Neural cell (in vitro differentiated cells): ENCODE results near the gene ARMC12. TPM values are rescaled to one million over a fixed set of nuclear protein-coding genes. Genes with fewer than 3 reads are reported as not detected.

Experiments used
- H2AFZ ChIP-seq: fragments of 200-600, 300-800 bp; sonication (generic), shearing (Covaris generic); 2 replicates; pipeline ENCODE4 v1.6.0; 2014; ENCODE audit warnings: low read depth, mild to moderate bottlenecking, antibody characterized with exemption, low read length, moderate library complexity
- H3F3A ChIP-seq: fragments of 200-600 bp; shearing (Covaris generic); 2 replicates; pipeline ENCODE4 v1.6.1; 2016; ENCODE audit warnings: mild to moderate bottlenecking, moderate library complexity, mixed read lengths, antibody characterized with exemption, low read length; ENCODE audit not compliant: insufficient read depth, poor library complexity, severe bottlenecking
- H3K27ac ChIP-seq: fragments of 200-600, 300-800 bp; sonication (generic), shearing (Covaris generic); 2 replicates; pipeline ENCODE4 v1.5.1; 2014; ENCODE audit warnings: mild to moderate bottlenecking, low read length, moderate library complexity
- H3K27me3 ChIP-seq: fragments of 300-800, 200-600 bp; sonication (generic), shearing (Covaris generic); 2 replicates; pipeline ENCODE4 v1.6.0; 2014; ENCODE audit warnings: mild to moderate bottlenecking, low read depth, low read length, moderate library complexity; ENCODE audit not compliant: insufficient read depth
- H3K36me3 ChIP-seq: fragments of 300-800, 200-600 bp; sonication (generic), shearing (Covaris generic); 2 replicates; pipeline ENCODE4 v1.5.1; 2014; ENCODE audit warnings: mild to moderate bottlenecking, antibody characterized with exemption, low read length, moderate library complexity; ENCODE audit not compliant: insufficient read depth
- H3K4me2 ChIP-seq: fragments of 300-800, 200-600 bp; sonication (generic), shearing (Covaris generic); 2 replicates; pipeline ENCODE4 v1.6.0; 2014; ENCODE audit warnings: mild to moderate bottlenecking, low read length
- H3K4me3 ChIP-seq: fragments of 300-800, 200-600 bp; sonication (generic), shearing (Covaris generic); 2 replicates; pipeline ENCODE4 v1.5.1; 2014; ENCODE audit warnings: mild to moderate bottlenecking, low read length, moderate library complexity
- H3K79me2 ChIP-seq: fragments of 200-600 bp; shearing (Covaris generic); replicated peaks from 2 replicates; pipeline ENCODE4 v1.6.0; 2014; ENCODE audit warnings: mild to moderate bottlenecking, low read length, moderate library complexity; ENCODE audit not compliant: insufficient read depth
- H3K9ac ChIP-seq: fragments of 300-800, 200-600 bp; sonication (generic), shearing (Covaris generic); 2 replicates; pipeline ENCODE4 v1.6.1; 2016; ENCODE audit warnings: mild to moderate bottlenecking, low read length, mixed read lengths
- H3K9me2 ChIP-seq: fragments of 200-600 bp; shearing (Covaris generic); 2 replicates; pipeline ENCODE4 v1.6.1; 2016; ENCODE audit warnings: mild to moderate bottlenecking, low read length, mixed read lengths; ENCODE audit not compliant: insufficient read depth
- H3K9me3 ChIP-seq: fragments of 200-600, 300-800 bp; sonication (generic), shearing (Covaris generic); 2 replicates; pipeline ENCODE4 v1.6.1; 2016; ENCODE audit warnings: mild to moderate bottlenecking, mixed run types, low read length, moderate library complexity, mixed read lengths
- H4K20me1 ChIP-seq: fragments of 200-600 bp; shearing (Covaris generic); 2 replicates; pipeline ENCODE4 v1.6.1; 2016; ENCODE audit warnings: mild to moderate bottlenecking, mixed run types; ENCODE audit not compliant: insufficient read depth
- CTCF ChIP-seq: fragments of 450-650 bp; IDR thresholded peaks from 2 replicates; pipeline ENCODE4 v1.5.1; 2014; ENCODE audit warnings: antibody characterized with exemption, mild to moderate bottlenecking, moderate library complexity; ENCODE audit not compliant: poor library complexity, severe bottlenecking
- EP300 ChIP-seq: fragments of 450-650 bp; conservative IDR thresholded peaks from 2 replicates; pipeline ENCODE4 v1.6.1; 2014; ENCODE audit warnings: antibody characterized with exemption, mild to moderate bottlenecking, moderate library complexity; ENCODE audit not compliant: poor library complexity, severe bottlenecking
- EZH2 ChIP-seq: fragments of 200-600, 300-800 bp; shearing (Covaris generic), sonication (generic); IDR thresholded peaks from 2 replicates; pipeline ENCODE4 v1.6.1; 2014; ENCODE audit warnings: antibody characterized with exemption, low read length, borderline replicate concordance, mild to moderate bottlenecking; ENCODE audit not compliant: insufficient read depth, poor library complexity, severe bottlenecking
- MXI1 ChIP-seq: fragments of 450-650 bp; conservative IDR thresholded peaks from 2 replicates; pipeline ENCODE4 v1.6.1; 2014; ENCODE audit warnings: antibody characterized with exemption, mild to moderate bottlenecking; ENCODE audit not compliant: poor library complexity, severe bottlenecking
- POLR2AphosphoS5 ChIP-seq: IDR thresholded peaks from 2 replicates; pipeline ENCODE4 v1.6.1; 2012
- RAD21 ChIP-seq: fragments of 450-650 bp; conservative IDR thresholded peaks from 2 replicates; pipeline ENCODE4 v1.6.1; 2014; ENCODE audit warnings: antibody characterized with exemption, mild to moderate bottlenecking, moderate library complexity
- SMC3 ChIP-seq: fragments of 450-650 bp; conservative IDR thresholded peaks from 2 replicates; pipeline ENCODE4 v1.6.1; 2014; ENCODE audit warnings: antibody characterized with exemption, mild to moderate bottlenecking, moderate library complexity; ENCODE audit not compliant: poor library complexity
- TAF1 ChIP-seq: IDR thresholded peaks from 2 replicates; pipeline ENCODE4 v1.6.1; 2012; ENCODE audit warnings: low read depth
- polyA plus RNA-seq: library from polyadenylated mRNA; depleted of rRNA; stranded (reverse); fragments of >200 nt; gene quantifications from 2 replicates; pipeline ENCODE4 v1.2.3, GENCODE V29; 2014
- TF ChIP-seq, protein P1 (sequence below): IDR thresholded peaks from 2 replicates; pipeline ENCODE4 v1.6.1; 2012; ENCODE audit warnings: borderline replicate concordance

The ARMC12 gene
- polyA plus RNA-seq, 1 donor from 2014 or later, result 2.2 TPM

DNA sequence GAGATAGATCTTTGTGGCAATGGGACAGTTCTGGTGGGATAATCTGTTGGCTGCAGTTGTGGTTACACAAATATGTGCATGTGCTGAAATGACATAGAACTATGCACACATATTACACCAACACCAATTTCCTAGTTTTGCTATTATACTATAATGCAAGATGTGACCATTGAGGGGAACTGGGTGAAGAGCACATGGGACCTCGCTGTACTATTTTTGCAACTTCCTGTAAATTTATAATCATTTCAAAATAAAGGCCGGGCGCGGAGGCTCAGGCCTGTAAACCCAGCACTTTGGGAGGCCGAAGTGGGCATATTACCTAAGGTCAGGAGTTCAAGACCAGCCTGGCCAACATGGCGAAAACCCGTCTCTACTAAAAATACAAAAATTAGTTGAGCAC is 8.7 kb downstream of the ARMC12 start:
- H3K4me2 ChIP-seq, result no peak overlapping the region
- TF ChIP-seq TAF1 (no peak), RAD21 (no peak), EP300 (no peak), SMC3 (no peak), POLR2AphosphoS5 (no peak), MXI1 (no peak), CTCF (no peak), EZH2 (no peak)
- TF ChIP-seq, protein P1, sequence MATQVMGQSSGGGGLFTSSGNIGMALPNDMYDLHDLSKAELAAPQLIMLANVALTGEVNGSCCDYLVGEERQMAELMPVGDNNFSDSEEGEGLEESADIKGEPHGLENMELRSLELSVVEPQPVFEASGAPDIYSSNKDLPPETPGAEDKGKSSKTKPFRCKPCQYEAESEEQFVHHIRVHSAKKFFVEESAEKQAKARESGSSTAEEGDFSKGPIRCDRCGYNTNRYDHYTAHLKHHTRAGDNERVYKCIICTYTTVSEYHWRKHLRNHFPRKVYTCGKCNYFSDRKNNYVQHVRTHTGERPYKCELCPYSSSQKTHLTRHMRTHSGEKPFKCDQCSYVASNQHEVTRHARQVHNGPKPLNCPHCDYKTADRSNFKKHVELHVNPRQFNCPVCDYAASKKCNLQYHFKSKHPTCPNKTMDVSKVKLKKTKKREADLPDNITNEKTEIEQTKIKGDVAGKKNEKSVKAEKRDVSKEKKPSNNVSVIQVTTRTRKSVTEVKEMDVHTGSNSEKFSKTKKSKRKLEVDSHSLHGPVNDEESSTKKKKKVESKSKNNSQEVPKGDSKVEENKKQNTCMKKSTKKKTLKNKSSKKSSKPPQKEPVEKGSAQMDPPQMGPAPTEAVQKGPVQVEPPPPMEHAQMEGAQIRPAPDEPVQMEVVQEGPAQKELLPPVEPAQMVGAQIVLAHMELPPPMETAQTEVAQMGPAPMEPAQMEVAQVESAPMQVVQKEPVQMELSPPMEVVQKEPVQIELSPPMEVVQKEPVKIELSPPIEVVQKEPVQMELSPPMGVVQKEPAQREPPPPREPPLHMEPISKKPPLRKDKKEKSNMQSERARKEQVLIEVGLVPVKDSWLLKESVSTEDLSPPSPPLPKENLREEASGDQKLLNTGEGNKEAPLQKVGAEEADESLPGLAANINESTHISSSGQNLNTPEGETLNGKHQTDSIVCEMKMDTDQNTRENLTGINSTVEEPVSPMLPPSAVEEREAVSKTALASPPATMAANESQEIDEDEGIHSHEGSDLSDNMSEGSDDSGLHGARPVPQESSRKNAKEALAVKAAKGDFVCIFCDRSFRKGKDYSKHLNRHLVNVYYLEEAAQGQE, result no peak

GRCh38 chr6:35746516-35746915 is 9.7 kb downstream of the ARMC12 start:
- H3K9me3 ChIP-seq, result no peaks in the 10 kb centered on the region
- no peak overlapping the region for H3K27ac ChIP-seq
- H3K9ac ChIP-seq, result no peak overlapping the region
- no peaks in the 10 kb centered on the region for H3F3A ChIP-seq
- H3K4me3 ChIP-seq, result no peak overlapping the region
- H3K79me2 ChIP-seq, result no peaks in the 10 kb centered on the region
- H3K4me2 ChIP-seq, result no peak overlapping the region
- H2AFZ ChIP-seq, result no peak overlapping the region
- H3K9me2 ChIP-seq, result no peaks in the 10 kb centered on the region
- H3K36me3 ChIP-seq, result no peaks in the 10 kb centered on the region
- H4K20me1 ChIP-seq, result no peaks in the 10 kb centered on the region
- no peaks in the 10 kb centered on the region for H3K27me3 ChIP-seq
- TF ChIP-seq POLR2AphosphoS5 (no peak), RAD21 (no peak), MXI1 (no peak)

More for the DNA sequence above, 8.7 kb downstream of the ARMC12 start:
- Histone ChIP-seq H3K9me2 (no peaks in the 10 kb centered on the region), H3K79me2 (no peaks in the 10 kb centered on the region), H3K9ac (no peak overlapping the region), H3K27me3 (no peaks in the 10 kb centered on the region), H3F3A (no peaks in the 10 kb centered on the region), H2AFZ (no peak overlapping the region), H3K27ac (no peak overlapping the region), H3K4me3 (no peak overlapping the region), H3K36me3 (no peaks in the 10 kb centered on the region), H3K9me3 (no peaks in the 10 kb centered on the region), H4K20me1 (no peaks in the 10 kb centered on the region)

DNA sequence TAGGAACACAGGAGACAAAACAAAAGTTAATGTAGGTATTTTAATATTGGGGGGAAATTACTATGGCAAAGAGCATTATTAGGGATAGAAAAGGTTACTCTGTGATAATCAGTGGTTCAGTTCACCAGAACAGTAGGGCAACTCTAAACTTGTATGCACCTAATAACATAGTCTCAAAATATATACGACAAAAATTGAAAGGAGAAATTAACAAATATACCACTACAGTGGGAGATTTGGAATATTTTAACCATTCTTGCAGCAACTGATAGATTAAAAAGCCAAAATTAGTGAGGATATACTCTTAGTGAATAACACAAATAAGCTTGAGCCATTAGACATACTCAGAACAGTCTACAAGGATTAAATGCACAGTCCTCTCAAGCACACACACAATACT is 11.0 kb downstream of the ARMC12 start:
- no peaks in the 10 kb centered on the region for H3K27me3 ChIP-seq
- no peaks in the 10 kb centered on the region for H3K9me3 ChIP-seq
- no peaks in the 10 kb centered on the region for H3K36me3 ChIP-seq
- no peak overlapping the region for H3K4me3 ChIP-seq
- H2AFZ ChIP-seq, result no peak overlapping the region
- no peak overlapping the region for H3K9ac ChIP-seq
- H3K4me2 ChIP-seq, result no peak overlapping the region
- no peaks in the 10 kb centered on the region for H4K20me1 ChIP-seq
- no peaks in the 10 kb centered on the region for H3F3A ChIP-seq
- H3K9me2 ChIP-seq, result no peaks in the 10 kb centered on the region
- TF ChIP-seq SMC3 (no peak), MXI1 (no peak), EZH2 (no peak), CTCF (no peak), RAD21 (no peak), EP300 (no peak), TAF1 (no peak)
- TF ChIP-seq, protein P1, result no peak
- no peaks in the 10 kb centered on the region for H3K79me2 ChIP-seq
- H3K27ac ChIP-seq, result no peak overlapping the region
